B cell (primary cell): ENCODE results near the gene THBS3. TPM values are rescaled to one million over a fixed set of nuclear protein-coding genes. Genes with fewer than 3 reads are reported as not detected.
A peak's percentile ranks its signal among the peaks of the same experiment; 100 is the strongest.
"Not testable (repeated sequence)": the region's sequence is repeated elsewhere in the genome, so short reads cannot be mapped to it uniquely, and the experiment has no call there.

Experiments
- ATAC-seq: fragments of 200-7000 bp; cut with Tn5 transposase; one replicate; pipeline ENCODE4 v1.10.0; 2021; ENCODE audit warnings: low read depth, mild to moderate bottlenecking, moderate number of reproducible peaks, moderate library complexity
- CTCF ChIA-PET: fragments of 350-600 bp; sonication (Branson Sonifier 250); formaldehyde crosslinking; loops from one replicate; lab custom pipeline; 2021; ENCODE audit warnings: antibody characterized with exemption, inconsistent platforms; lab: Charles Lee
- POLR2A ChIA-PET: fragments of 350-600 bp; sonication (Branson Sonifier 250); formaldehyde crosslinking; loops from one replicate; lab custom pipeline; 2021; ENCODE audit warnings: antibody characterized with exemption; lab: Charles Lee
- DNase-seq: peaks from one replicate; pipeline ENCODE4 v3.0.0; 2013
- H2AFZ ChIP-seq: 2 replicates; pipeline ENCODE4 v1.6.1; 2012; ENCODE audit warnings: mild to moderate bottlenecking, low read depth, low read length; ENCODE audit not compliant: insufficient read depth, poor library complexity, severe bottlenecking
- H3K27ac ChIP-seq, 2 donors: 1 replicate in 1 of 2; 2 replicates in 1 of 2; pipeline ENCODE4 v1.5.1; 2012 to 2013; ENCODE audit warnings: low read length in 2 of 2, mild to moderate bottlenecking in 2 of 2, moderate library complexity in 1 of 2
- H3K27me3 ChIP-seq, 4 experiments: fragments of 200-600 bp in 1 of 4; sonication (generic) in 1 of 4; replicated peaks in 1 of 4; 1 replicate in 2 of 4; 2 replicates in 2 of 4; pipeline versions ENCODE4 v1.6.1 to v1.7.0; 2013 to 2016; ENCODE audit warnings: low read length in 3 of 4, mild to moderate bottlenecking in 2 of 4, mixed read lengths in 1 of 4, moderate library complexity in 1 of 4; ENCODE audit not compliant: insufficient read depth in 4 of 4, control insufficient read depth in 3 of 4; ENCODE audit errors: control extremely low read depth in 1 of 4
- H3K36me3 ChIP-seq, 2 experiments: replicated peaks in 1 of 2; 1 replicate in 1 of 2; 2 replicates in 1 of 2; pipeline versions ENCODE4 v1.6.1 to v1.7.1; 2013; ENCODE audit warnings: low read length in 1 of 2; ENCODE audit not compliant: insufficient read depth in 2 of 2, control insufficient read depth in 1 of 2; ENCODE audit errors: control extremely low read depth in 1 of 2, extremely low read depth in 1 of 2
- H3K4me1 ChIP-seq, 2 donors: fragments of 200-600 bp in 1 of 2; sonication (generic) in 1 of 2; 1 replicate in 1 of 2; 2 replicates in 1 of 2; pipeline versions ENCODE4 v1.5.1 to v1.6.1; 2013 to 2017; ENCODE audit warnings: low read length in 2 of 2; ENCODE audit not compliant: control insufficient read depth in 2 of 2, insufficient read depth in 2 of 2
- H3K4me2 ChIP-seq: replicated peaks from 2 replicates; pipeline ENCODE3; 2012; ENCODE audit warnings: mild to moderate bottlenecking, low read depth, low read length; ENCODE audit not compliant: poor library complexity, severe bottlenecking
- H3K4me3 ChIP-seq, 5 experiments: fragments of 200-600 bp in 1 of 5; sonication (generic) in 1 of 5; 1 replicate in 3 of 5; 2 replicates in 2 of 5; pipeline versions ENCODE4 v1.5.1 to v1.7.0; 2011 to 2016; ENCODE audit warnings: low read length in 4 of 5, mild to moderate bottlenecking in 4 of 5, low read depth in 2 of 5, control low read depth in 1 of 5, moderate library complexity in 1 of 5; ENCODE audit not compliant: insufficient read depth in 1 of 5; ENCODE audit errors: control extremely low read depth in 1 of 5, extremely low read depth in 1 of 5
- H3K79me2 ChIP-seq: fragments of 200-600 bp; sonication (generic); one replicate; pipeline ENCODE4 v1.6.0; 2016; ENCODE audit warnings: low read length; ENCODE audit not compliant: control insufficient read depth, insufficient read depth
- H3K9ac ChIP-seq: fragments of 200-600 bp; sonication (generic); 2 replicates; pipeline ENCODE4 v1.6.1; 2017; ENCODE audit warnings: mild to moderate bottlenecking, low read length, moderate library complexity
- H3K9me3 ChIP-seq, 3 donors: one replicate each; pipeline versions ENCODE4 v1.6.1 to v1.7.1; 2013; ENCODE audit warnings: low read length in 2 of 3; ENCODE audit not compliant: control insufficient read depth in 2 of 3, insufficient read depth in 1 of 3; ENCODE audit errors: control extremely low read depth in 1 of 3
- H4K20me1 ChIP-seq: 2 replicates; pipeline ENCODE4 v1.6.0; 2012; ENCODE audit warnings: mild to moderate bottlenecking, low read length; ENCODE audit not compliant: insufficient read depth, control insufficient read depth, poor library complexity, severe bottlenecking
- H3K27ac Mint-ChIP-seq: one replicate; pipeline ENCODE4 v1.8.0; 2021; ENCODE audit warnings: mixed read lengths
- H3K27me3 Mint-ChIP-seq: one replicate; pipeline ENCODE4 v1.8.0; 2021; ENCODE audit warnings: mixed read lengths
- H3K4me1 Mint-ChIP-seq: one replicate; pipeline ENCODE4 v1.8.0; 2021; ENCODE audit warnings: mixed read lengths
- H3K4me3 Mint-ChIP-seq: one replicate; pipeline ENCODE4 v1.8.0; 2021; ENCODE audit warnings: mixed read lengths
- H3K9me3 Mint-ChIP-seq: one replicate; pipeline ENCODE4 v1.8.0; 2022; ENCODE audit warnings: mixed read lengths; ENCODE audit not compliant: insufficient read depth
- EZH2 ChIP-seq: IDR thresholded peaks from 2 replicates; pipeline ENCODE4 v1.6.1; 2012; ENCODE audit warnings: borderline replicate concordance, low read depth, mild to moderate bottlenecking, moderate library complexity, low read length; ENCODE audit not compliant: insufficient read depth, poor library complexity, severe bottlenecking
- WGBS: methylation state at CpG from one replicate; pipeline ENCODE4 v1.1.5; 2013; ENCODE audit warnings: missing lambda C conversion rate; ENCODE audit not compliant: insufficient coverage; 5-methylcytosine and 5-hydroxymethylcytosine counted together
- intact Hi-C: fragments of 100-400 bp; cut with micrococcal nuclease; formaldehyde crosslinking; loops from one replicate; pipeline ENCODE4 v1.10.0; 2022
- polyA plus RNA-seq: library from polyadenylated mRNA; depleted of rRNA; stranded (reverse); fragments of >200 nt; gene quantifications from 2 replicates; pipeline ENCODE4 v1.2.3, GENCODE V29; 2012
- total RNA-seq, 2 donors: library from RNA; stranded (reverse); fragments of 120-200 nt in 1 of 2; gene quantifications; 1 replicate in 1 of 2; 2 replicates in 1 of 2; pipeline versions ENCODE4 v1.2.3 to v1.2.4, GENCODE V29; 2013 to 2022
- TF ChIP-seq, protein P1 (sequence below): fragments of 200-600 bp; IDR thresholded peaks from one replicate; pipeline ENCODE4 v1.8.0; 2022; ENCODE audit warnings: antibody characterized with exemption, mild to moderate bottlenecking

THBS3 gene
- total and polyA plus RNA-seq, 2 donors (not counting 1 experiment from before 2014, with no cell fraction given) = 28.0 to 28.6 TPM

DNA sequence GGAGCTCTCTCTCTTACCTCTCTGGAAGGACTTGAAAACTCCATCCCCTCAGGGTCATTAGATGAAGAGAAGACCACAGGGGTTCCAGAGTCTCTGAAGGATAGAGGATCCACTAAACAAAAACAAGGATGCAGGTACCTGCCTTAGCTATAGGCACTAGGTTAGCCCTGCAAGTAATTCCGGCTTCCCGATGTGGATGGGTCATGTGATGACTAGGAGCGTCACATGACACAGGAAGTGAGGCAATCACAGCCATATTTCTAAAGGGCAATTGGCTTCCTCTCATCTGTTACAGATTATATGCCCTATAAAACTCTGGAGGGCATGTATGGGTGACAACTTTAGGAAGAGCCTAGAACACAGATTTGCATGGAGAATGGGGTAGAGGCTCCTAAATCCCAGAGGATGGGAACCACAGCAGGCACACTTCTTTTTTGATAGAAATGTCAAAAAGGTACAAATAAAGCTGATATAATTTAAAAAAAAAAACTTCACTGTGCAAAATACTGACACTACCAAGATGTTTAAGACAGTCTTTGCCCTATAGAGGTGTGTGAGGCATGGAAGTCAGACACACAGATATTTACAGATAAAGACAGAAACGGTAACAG is 33.5 kb upstream of the THBS3 start:
- H3K4me1 Mint-ChIP-seq = peaks cover 33% of the 10 kb centered on the region
- POLR2A ChIA-PET = interaction anchor here (0.6 to 0.7 kb wide), 3 partner anchors 9 to 17 kb away, joined by 3 to 7 read pairs (median 4); no protein-coding TSS in a partner anchor
- peak overlapping the region; percentile 78 for H3K4me2 ChIP-seq

DNA sequence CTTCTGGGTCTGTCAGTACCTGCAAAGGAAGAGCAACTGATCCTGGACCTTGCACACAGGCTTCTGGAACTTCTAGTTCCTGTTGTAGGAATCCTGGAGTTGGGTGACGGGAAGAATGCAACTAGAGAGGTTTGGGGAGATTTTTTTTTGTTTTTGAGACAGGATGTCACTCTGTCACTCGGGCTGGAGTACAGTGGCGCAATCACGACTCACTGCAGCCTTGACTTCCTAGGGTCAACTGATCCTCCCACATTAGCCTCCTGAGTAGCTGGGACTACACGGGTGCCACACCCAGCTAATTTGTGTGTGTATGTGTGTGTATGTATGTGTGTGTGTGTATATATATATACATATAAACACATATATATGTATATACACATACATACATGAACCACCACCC is 28.8 kb upstream of the THBS3 start:
- Histone ChIP-seq H2AFZ (no peak overlapping the region), H3K36me3 (peaks cover 0 to 20% of the 10 kb centered on the region in 2 experiments), H3K9me3 (no peaks in the 10 kb centered on the region), H3K27ac (no peak overlapping the region), H3K79me2 (peaks cover 3% of the 10 kb centered on the region), H3K4me1 (peaks cover 10 to 15% of the 10 kb centered on the region in 2 donors), H3K27me3 (no peaks in the 10 kb centered on the region), H3K4me2 (no peak overlapping the region), H4K20me1 (no peaks in the 10 kb centered on the region), H3K4me3 (no peak overlapping the region), H3K9ac (no peak overlapping the region)
- H3K4me1 Mint-ChIP-seq = peaks cover 14% of the 10 kb centered on the region
- TF ChIP-seq EZH2 = no peak
- TF ChIP-seq, protein P1, sequence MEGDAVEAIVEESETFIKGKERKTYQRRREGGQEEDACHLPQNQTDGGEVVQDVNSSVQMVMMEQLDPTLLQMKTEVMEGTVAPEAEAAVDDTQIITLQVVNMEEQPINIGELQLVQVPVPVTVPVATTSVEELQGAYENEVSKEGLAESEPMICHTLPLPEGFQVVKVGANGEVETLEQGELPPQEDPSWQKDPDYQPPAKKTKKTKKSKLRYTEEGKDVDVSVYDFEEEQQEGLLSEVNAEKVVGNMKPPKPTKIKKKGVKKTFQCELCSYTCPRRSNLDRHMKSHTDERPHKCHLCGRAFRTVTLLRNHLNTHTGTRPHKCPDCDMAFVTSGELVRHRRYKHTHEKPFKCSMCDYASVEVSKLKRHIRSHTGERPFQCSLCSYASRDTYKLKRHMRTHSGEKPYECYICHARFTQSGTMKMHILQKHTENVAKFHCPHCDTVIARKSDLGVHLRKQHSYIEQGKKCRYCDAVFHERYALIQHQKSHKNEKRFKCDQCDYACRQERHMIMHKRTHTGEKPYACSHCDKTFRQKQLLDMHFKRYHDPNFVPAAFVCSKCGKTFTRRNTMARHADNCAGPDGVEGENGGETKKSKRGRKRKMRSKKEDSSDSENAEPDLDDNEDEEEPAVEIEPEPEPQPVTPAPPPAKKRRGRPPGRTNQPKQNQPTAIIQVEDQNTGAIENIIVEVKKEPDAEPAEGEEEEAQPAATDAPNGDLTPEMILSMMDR = no peak
- intact Hi-C loops = no loop called here
- H3K27ac Mint-ChIP-seq = no peak overlapping the region
- ATAC-seq (no peak), DNase-seq (no peak)
- 100% methylated on average over 4 of the region's 5 CpGs for WGBS
- no peaks in the 10 kb centered on the region for H3K27me3 Mint-ChIP-seq
- no peak overlapping the region for H3K4me3 Mint-ChIP-seq
- H3K9me3 Mint-ChIP-seq = no peaks in the 10 kb centered on the region
- POLR2A ChIA-PET = no interaction called here
- CTCF ChIA-PET = interaction anchor here (1.0 to 1.8 kb wide), 2 partner anchors 15 to 58 kb away, joined by 3 to 5 read pairs; no protein-coding TSS in a partner anchor

More for the DNA sequence above, 33.5 kb upstream of the THBS3 start:
- intact Hi-C loops = loop anchor here (1.0 to 5.0 kb wide), 3 partner anchors 14 to 69 kb away; partner anchors contain the start of genes HCN3, KRTCAP2 and TRIM46
- Histone ChIP-seq H3K27ac (peak overlapping the region in 1 of 2 donors; percentile 28), H3K79me2 (peaks cover 9% of the 10 kb centered on the region), H2AFZ (peak overlapping the region; percentile 66), H3K4me1 (peaks cover 27 to 36% of the 10 kb centered on the region in 2 donors), H3K9me3 (peaks cover 0 to 4% (median 2%) of the 10 kb centered on the region in 3 donors), H3K36me3 (peaks cover 0 to 17% of the 10 kb centered on the region in 2 experiments), H4K20me1 (no peaks in the 10 kb centered on the region), H3K9ac (peak overlapping the region; percentile 58), H3K27me3 (no peaks in the 10 kb centered on the region), H3K4me3 (peak overlapping the region; percentile 36 to 65 (median 51))
- 28% methylated on average over 3 of the region's 4 CpGs for WGBS
- CTCF ChIA-PET = interaction anchor here (1.0 to 2.1 kb wide), 6 partner anchors 10 to 150 kb away, joined by 3 to 18 read pairs (median 4); partner anchors contain the start of gene SCAMP3
- no peak for TF ChIP-seq EZH2
- TF ChIP-seq, protein P1 = no peak
- Mint-ChIP-seq H3K4me3 (peak overlapping the region; percentile 88), H3K9me3 (no peaks in the 10 kb centered on the region), H3K27me3 (peaks cover 4% of the 10 kb centered on the region), H3K27ac (peak overlapping the region; percentile 61)
- ATAC-seq (no peak), DNase-seq (peak; percentile 82)

DNA sequence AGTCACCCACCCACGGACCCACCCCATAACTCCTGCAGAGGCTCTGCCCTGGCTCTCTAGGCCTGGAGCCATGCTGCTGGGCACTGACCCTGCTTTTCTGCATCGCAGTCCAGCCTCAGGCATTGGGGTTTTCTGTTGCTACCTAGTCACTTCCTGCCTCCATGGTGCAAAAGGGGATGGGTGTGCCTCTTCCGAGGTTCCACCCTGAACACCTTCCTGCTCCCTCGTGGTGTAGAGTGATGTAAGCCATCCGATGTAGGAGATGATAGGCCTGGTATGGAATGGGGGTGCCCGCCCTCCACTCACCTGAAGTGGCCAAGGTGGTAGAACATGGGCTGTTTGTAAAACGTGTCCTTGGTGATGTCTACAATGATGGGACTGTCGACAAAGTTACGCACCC is 27.7 kb upstream of the THBS3 start:
- H2AFZ ChIP-seq, H3K9ac ChIP-seq, POLR2A ChIA-PET, H3K27me3 Mint-ChIP-seq, CTCF ChIA-PET, H3K27ac Mint-ChIP-seq, H3K9me3 Mint-ChIP-seq, H3K27ac ChIP-seq, H3K4me1 Mint-ChIP-seq, H3K4me1 ChIP-seq, DNase-seq, H3K27me3 ChIP-seq, intact Hi-C loops, H3K4me3 Mint-ChIP-seq, H3K9me3 ChIP-seq, H3K4me3 ChIP-seq, ATAC-seq, H3K4me2 ChIP-seq, H3K79me2 ChIP-seq, H4K20me1 ChIP-seq: not testable (repeated sequence)
- WGBS = 94% methylated on average over 3 of the region's 9 CpGs
- H3K36me3 ChIP-seq = peaks cover 0 to 20% of the 10 kb centered on the region in 2 experiments
